ENCODE measurements around the gene WDR62. TPM values are rescaled to one million over a fixed set of nuclear protein-coding genes. Genes with fewer than 3 reads are reported as not detected.

Gene WDR62
- polyA plus RNA-seq, 4 donors = 3.6 to 5.1 (median 4.6) TPM

- DNase-seq (ENCODE audit: low read depth in 4 of 4, low spot score in 3 of 4) = no peak
Observed at GRCh38 chr19:36073121-36073876, 18.6 kb downstream of the WDR62 start.

GRCh38 chr19:36079389-36079945, 24.8 kb downstream of the WDR62 start:
- DNase-seq (ENCODE audit: low read depth in 4 of 4, low spot score in 3 of 4) = no peak

GRCh38 chr19:36081385-36081784, 26.7 kb downstream of the WDR62 start:
- no peak for DNase-seq (ENCODE audit: low read depth in 4 of 4, low spot score in 3 of 4)

- no peak for DNase-seq (ENCODE audit: low read depth in 4 of 4, low spot score in 3 of 4)
Observed at GRCh38 chr19:36081894-36082293, 27.2 kb downstream of the WDR62 start.

- DNase-seq (ENCODE audit: low read depth in 4 of 4, low spot score in 3 of 4) = no peak
Observed at GRCh38 chr19:36082916-36083315, 28.2 kb downstream of the WDR62 start.

DNA sequence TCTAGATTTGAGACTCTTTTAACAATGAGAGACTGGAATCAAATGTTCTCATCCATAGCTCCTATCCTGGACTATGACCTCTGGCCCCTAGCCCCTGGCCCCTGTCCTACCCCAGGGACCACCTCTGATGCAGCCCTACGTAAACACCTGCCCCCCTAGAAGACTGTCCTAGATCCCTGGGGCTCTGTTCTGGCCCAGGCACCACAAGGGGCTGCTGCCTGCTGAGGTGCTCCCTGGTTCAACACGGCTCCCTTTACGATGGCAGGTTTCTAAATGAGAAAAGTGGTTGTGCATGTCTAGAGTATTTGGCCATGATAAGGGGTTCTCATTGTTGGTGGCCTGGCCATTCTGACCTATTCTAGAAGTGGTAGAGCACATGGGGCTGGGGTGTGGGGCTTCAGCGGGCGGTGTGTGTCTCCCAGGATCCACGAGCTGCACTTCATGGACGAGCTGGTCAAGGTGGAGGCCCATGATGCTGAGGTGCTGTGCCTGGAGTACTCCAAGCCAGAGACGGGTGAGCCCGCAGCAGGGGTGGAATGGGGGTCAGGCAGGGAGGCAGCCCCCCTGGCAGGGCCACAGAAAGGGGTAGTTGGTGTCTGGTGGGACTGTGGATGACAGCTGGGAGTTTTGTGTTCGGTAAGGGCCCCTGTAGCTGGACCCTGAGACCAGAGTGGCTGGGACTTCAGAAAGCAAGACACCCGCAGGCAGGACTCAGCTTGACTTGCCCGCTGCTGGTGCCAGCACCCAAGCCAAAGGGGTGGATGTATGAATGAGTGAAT, 29.7 kb downstream of the WDR62 start:
- no peak for DNase-seq (ENCODE audit: low read depth in 4 of 4, low spot score in 3 of 4)

DNA sequence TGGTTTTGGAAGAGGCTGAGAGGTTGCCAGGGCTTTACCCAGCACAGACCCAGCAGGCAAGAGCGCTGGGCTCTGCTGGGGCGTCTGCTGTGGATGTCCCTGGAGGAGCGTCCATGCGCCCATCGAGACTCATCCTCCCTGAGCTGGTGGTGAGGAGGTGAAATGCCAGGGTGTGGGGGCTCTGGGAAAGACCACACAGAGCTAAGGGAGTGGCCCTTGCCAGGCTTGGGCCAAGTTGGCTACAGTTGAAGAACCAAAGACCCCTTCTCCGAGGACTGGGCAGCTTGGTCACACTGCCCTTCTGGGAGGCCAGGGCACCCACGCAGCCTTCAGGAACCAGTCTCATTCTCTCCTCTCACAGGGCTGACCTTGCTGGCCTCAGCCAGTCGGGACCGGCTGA, 31.6 kb downstream of the WDR62 start:
- DNase-seq (ENCODE audit: low read depth in 4 of 4, low spot score in 3 of 4) = no peak

- DNase-seq (ENCODE audit: low read depth in 4 of 4, low spot score in 3 of 4) = no peak
Observed at GRCh38 chr19:36089847-36090246, 35.1 kb downstream of the WDR62 start.

DNA sequence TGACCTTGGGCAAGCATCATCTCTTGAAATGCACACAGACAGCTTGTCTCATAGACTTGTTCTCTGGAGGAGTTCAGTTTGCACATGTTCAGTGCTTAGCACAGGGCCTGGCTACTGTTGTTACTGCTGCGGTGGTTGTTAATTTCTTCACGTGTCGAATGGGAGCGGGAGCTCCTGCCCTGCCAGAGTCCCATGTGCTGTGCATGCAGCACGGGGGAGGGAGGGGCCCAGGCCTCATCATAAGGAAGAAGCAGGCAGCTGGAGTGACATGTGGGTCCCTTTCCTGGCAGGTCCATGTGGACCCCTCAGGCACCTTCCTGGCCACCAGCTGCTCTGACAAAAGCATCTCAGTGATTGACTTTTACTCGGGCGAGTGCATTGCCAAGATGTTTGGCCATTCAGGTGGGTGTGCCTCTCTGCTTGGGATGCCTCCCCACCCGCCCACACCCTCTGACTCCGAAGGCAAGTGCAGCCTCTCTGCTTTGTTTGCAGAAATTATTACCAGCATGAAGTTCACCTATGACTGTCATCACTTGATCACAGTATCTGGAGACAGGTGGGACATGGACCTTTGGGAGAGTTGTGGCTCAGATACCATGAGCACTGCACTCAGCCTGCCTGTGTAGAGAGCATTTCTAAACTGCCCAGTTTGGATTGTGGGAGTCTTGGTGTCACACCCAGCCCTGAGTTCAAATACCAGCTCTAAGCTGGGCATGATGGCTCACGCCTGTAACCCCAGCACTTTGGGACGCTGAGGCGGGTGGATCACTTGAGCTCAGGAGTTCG, 36.4 kb downstream of the WDR62 start:
- DNase-seq (ENCODE audit: low read depth in 4 of 4, low spot score in 3 of 4) = no peak

- no peak for DNase-seq (ENCODE audit: low read depth in 4 of 4, low spot score in 3 of 4)
Observed at GRCh38 chr19:36092566-36092965, 37.9 kb downstream of the WDR62 start.

DNA sequence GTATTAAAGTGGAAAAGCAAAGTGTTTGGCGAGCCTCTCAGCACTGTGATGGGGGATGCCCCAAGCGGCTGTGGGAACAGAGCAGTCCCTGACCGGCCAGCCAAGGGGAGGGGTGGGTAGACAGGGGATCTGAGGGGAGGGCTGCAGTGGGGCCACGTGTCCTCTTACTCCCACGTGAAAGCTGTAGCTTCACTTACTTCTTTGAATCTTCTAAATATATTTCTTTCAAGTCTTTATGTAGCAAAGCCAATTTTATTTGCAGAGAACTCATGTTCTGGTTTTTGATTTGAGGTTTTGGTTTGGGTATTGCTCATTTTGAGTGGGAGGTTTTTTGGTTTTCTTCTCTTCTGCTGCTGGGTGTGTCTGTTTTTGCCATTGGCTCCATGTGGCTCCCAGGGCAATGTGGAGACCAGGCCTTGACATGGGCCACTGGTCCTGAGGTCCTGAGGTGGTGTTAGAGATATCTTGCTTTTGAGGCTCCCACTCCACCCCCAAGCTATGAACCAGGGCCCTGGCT, 38.5 kb downstream of the WDR62 start:
- DNase-seq (ENCODE audit: low read depth in 4 of 4, low spot score in 3 of 4) = no peak

- DNase-seq (ENCODE audit: low read depth in 4 of 4, low spot score in 3 of 4) = no peak
Observed at GRCh38 chr19:36093687-36094086, 39.0 kb downstream of the WDR62 start.

DNA sequence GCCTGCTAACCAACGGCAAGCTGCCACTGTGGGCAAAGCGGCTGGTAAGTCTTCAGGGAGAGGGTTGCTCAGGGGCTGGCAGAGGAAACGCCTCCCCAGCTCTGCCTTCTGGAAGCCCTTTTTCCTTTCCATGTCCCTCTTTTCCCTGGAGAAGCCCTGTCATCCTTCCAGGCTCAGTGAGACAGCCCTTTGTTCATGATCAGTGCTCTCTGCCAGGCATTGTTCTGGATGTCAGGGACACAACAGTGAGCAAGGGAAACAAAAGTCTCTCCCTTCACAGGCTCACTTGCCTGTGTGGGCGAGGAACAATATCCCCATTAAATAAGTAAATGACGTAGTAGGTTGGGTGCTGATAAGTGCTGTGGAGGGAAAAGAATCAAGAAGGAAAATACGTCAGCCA, 42.3 kb downstream of the WDR62 start:
- DNase-seq (ENCODE audit: low read depth in 4 of 4, low spot score in 3 of 4) = no peak

GRCh38 chr19:36099166-36099785, 44.6 kb downstream of the WDR62 start:
- DNase-seq (ENCODE audit: low read depth in 4 of 4, low spot score in 3 of 4) = no peak

- DNase-seq (ENCODE audit: low read depth in 4 of 4, low spot score in 3 of 4) = no peak
Observed at GRCh38 chr19:36100476-36100875, 45.8 kb downstream of the WDR62 start.

GRCh38 chr19:36101550-36102327, 47.0 kb downstream of the WDR62 start:
- DNase-seq (ENCODE audit: low read depth in 4 of 4, low spot score in 3 of 4) = no peak

DNA sequence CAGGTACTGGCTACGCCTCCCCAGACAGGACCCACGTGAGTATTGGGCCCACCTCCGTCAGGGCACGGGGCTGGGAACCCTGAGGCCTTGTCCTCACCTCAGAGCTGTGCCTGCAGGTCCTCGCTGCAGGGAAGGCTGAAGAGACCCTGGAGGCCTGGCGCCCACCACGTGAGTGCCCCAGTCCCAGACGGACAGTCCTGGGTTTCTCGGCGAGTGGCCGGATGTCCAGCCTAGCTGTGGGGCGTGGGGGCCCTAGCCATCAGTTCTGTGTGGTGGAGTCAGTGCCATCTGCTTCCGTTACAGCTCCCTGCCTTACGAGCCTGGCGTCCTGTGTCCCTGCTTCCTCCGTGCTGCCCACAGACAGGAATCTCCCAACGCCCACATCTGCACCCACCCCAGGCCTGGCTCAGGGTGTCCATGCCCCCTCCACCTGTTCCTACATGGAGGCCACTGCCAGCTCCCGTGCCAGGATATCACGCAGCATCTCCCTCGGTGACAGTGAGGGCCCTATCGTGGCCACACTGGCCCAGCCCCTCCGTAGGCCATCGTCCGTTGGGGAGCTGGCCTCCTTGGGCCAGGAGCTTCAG, 48.4 kb downstream of the WDR62 start:
- DNase-seq (ENCODE audit: low read depth in 4 of 4, low spot score in 3 of 4) = no peak

- DNase-seq (ENCODE audit: low read depth in 4 of 4, low spot score in 3 of 4) = no peak
Observed at GRCh38 chr19:36103842-36104552, 49.3 kb downstream of the WDR62 start.

DNA sequence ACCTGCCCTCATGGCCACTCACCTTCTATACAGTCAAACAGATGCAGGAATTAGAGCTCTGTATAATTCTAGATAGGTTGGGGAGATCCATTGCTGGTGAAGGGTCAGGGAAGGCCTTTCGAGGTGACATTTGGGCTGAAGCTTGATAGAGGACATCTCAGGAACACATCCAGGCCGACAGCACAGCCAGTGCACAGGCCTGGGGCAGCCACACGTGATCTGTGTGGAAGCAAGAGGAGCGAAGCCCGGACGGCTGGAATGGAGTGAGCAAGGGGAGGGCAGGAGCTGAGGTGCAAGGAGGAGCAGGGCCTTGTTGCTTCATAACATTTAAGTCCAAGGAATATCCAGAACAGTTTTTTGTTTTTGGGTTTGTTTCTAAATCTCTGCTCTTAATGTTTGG, 51.7 kb downstream of the WDR62 start:
- DNase-seq (ENCODE audit: low read depth in 4 of 4, low spot score in 3 of 4) = no peak

All from right renal pelvis (tissue), 4 donors.